NCI-H128 (cell line): Measurements from ENCODE around the gene TMEM212.
"Not testable (repeated sequence)": the region's sequence is repeated elsewhere in the genome, so short reads cannot be mapped to it uniquely, and the experiment has no call there.

Experiments used
- DNase-seq: peaks from one replicate; lab custom pipeline; 2025; ENCODE audit not compliant: unreplicated experiment; lab: John Stamatoyannopoulos, UW

TMEM212 gene

GRCh38 chr3:171883257-171883892 is 40.2 kb downstream of the TMEM212 start:
- DNase-seq: no peak

GRCh38 chr3:171883893-171884279 is 40.7 kb downstream of the TMEM212 start:
- DNase-seq: no peak

GRCh38 chr3:171888466-171888865 is 45.3 kb downstream of the TMEM212 start:
- no peak for DNase-seq

- DNase-seq: no peak
These were observed 47.2 kb downstream of the TMEM212 start for GRCh38 chr3:171890398-171890797.

- DNase-seq: no peak
These were observed 49.3 kb downstream of the TMEM212 start for GRCh38 chr3:171892457-171892856.

- no peak for DNase-seq
These were observed 52.1 kb downstream of the TMEM212 start for GRCh38 chr3:171895291-171895690.

GRCh38 chr3:171895900-171896299 is 52.8 kb downstream of the TMEM212 start:
- no peak for DNase-seq

- DNase-seq: no peak
These were observed 53.2 kb downstream of the TMEM212 start for GRCh38 chr3:171896316-171896715.

GRCh38 chr3:171898192-171898591 is 55.0 kb downstream of the TMEM212 start:
- DNase-seq: no peak

- DNase-seq: no peak
These were observed 57.3 kb downstream of the TMEM212 start for GRCh38 chr3:171900446-171900845.

GRCh38 chr3:171901615-171902312 is 58.6 kb downstream of the TMEM212 start:
- no peak for DNase-seq

GRCh38 chr3:171904829-171905228 is 61.7 kb downstream of the TMEM212 start:
- DNase-seq: no peak

- not testable (repeated sequence) for DNase-seq
These were observed 63.4 kb downstream of the TMEM212 start for GRCh38 chr3:171906503-171906902.

- DNase-seq: no peak
These were observed 64.0 kb downstream of the TMEM212 start for GRCh38 chr3:171906951-171907676.

- DNase-seq: no peak
These were observed 64.6 kb downstream of the TMEM212 start for GRCh38 chr3:171907761-171908160.

- no peak for DNase-seq
These were observed 65.6 kb downstream of the TMEM212 start for GRCh38 chr3:171908731-171909130.
